Measurements from ENCODE around the gene RC3H1.
A peak's percentile ranks its signal among the peaks of the same experiment; 100 is the strongest.
"Not testable (repeated sequence)": the region's sequence is repeated elsewhere in the genome, so short reads cannot be mapped to it uniquely, and the experiment has no call there.

Gene RC3H1

DNA sequence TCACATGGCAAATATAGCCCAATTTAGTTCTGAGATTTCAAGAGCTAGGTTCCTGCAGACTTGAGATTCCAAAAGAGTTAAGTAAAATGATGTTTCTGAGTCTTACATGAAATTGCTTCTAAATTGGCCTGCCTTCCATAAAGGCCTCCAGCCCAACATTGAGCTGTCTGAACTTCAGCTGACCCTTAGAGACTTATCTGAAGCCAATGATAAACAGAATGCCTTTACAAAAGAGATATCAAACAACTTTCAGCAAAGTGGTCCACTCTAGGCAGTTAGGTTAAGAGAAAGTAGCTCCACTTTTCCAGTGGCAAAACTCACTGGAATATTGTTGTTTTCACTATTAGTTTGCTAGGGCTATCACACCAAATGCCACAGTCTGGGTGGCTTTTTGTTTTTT is 6.3 kb upstream of the RC3H1 start:
- DNase-seq (ENCODE audit: low spot score): no peak

DNA sequence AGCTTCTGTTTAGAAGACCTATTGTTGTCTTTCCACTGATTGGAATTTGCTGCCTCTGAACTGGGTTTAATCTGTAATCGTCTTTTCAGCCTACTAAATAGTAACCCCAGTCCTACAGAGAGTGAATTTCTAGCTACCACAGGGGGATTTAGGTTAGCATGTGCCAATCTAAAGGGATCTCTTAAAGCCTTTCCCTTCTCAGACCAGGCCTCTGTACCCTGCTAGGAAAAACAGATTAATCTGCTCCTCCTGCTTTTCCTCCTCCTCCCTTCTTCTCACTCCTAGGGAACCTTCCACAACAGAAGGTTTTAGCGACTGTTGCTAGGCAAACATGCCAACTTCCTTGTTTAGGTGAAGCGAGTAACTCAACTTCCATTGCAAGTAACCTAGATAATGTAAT is 1.3 kb upstream of the RC3H1 start:
- DNase-seq (ENCODE audit: low spot score): no peak

GRCh38 chr1:174022976-174023277 is 770 bp upstream of the RC3H1 start:
- DNase-seq (ENCODE audit: low spot score): no peak

DNA sequence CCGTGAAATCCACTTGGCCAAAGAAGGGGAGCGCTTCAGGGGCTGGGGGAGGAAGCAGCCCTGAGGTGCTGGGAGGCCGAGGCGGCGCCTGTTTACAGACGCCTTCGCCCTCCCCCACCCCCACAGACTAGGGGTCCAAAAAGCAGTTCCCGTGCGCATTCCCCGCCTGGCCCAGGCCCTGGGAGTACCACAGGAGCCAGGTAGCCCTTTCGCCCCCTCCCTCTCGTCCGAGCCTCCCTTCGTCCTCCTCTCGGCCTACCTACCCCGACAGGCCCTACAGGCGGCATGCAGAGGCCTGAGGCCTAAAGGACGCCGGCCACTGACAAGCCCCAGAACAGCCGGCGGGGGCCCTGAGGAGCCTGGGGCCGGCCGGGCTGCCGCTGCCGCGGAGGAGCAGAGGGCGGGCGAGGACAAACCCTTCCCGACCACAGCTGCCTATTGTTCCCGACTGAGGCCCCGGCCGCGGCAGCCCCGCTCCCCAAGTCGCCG is 522 bp downstream of the RC3H1 start:
- DNase-seq (ENCODE audit: low spot score): peak; percentile 64

- no peak for DNase-seq (ENCODE audit: low spot score)
Observed at GRCh38 chr1:174018565-174018964, 3.6 kb downstream of the RC3H1 start.

GRCh38 chr1:174017231-174017970 is 4.8 kb downstream of the RC3H1 start:
- peak; percentile 11 for DNase-seq (ENCODE audit: low spot score)

DNA sequence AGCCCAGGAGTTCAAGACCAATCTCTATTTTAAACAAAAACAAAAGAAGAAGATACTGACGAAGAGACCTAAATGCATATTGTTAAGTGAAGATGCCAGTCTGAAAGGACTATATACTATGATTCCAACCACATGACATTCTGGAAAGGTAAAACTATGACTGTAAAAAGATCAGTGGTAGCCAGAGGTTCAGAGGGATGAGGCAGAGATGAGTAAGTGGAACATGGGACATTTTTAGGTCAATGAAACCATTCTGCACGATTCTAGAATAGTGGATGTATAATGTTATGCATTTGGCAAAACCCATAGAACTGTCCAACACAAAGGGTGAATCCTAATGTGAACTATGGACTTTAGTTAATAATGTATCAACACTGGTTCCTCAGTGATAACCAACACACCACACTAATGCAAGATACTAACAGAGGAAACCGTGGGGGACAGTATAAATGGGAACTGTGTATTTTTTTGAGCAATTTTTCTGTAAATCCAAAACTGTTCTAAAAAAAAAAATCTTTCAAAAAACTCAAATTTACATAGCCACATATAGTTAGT is 8.2 kb downstream of the RC3H1 start:
- no peak for DNase-seq (ENCODE audit: low spot score)

DNA sequence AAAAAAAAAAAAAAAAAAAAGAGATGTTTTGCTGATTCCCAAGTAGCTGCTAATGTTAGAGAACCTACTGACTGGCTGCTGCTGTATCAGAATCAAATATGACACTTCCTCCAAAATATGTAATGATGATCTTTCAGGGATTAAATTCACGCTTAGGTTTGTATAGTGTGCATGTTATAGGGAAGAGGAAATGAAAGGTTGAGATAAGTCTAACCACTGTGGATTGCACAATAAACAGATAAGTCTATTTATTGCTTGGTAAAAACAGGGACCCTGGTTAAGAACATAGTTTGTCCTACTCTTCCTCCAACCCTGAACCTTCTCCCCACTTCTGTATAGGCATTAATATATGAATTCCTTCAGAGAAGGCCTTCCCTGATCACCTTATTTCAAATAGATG is 13.2 kb downstream of the RC3H1 start:
- no peak for DNase-seq (ENCODE audit: low spot score)

- no peak for DNase-seq (ENCODE audit: low spot score)
Observed at GRCh38 chr1:174008269-174008668, 13.9 kb downstream of the RC3H1 start.

- peak; percentile 10 for DNase-seq (ENCODE audit: low spot score)
Observed at GRCh38 chr1:174007851-174008250, 14.3 kb downstream of the RC3H1 start.

DNA sequence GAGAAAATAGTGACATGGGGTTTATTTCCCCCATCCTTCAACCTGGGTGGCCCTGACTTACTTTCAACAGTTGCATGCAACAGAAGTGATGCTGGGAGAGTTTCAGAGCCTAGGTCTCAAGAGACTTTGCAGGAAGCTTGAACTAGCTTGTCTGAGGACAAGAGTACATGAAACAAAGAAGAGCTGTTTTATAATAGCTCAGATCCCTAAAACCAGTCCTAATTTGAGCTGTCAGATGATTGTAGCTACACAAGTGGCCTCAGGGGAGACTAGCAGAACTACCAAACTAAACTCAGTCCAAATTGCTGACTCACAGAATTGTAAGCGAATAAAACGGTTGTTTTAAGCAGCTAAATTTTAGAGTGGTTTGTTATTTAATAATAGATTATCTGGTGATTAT is 17.1 kb downstream of the RC3H1 start:
- peak; percentile 56 for DNase-seq (ENCODE audit: low spot score)

DNA sequence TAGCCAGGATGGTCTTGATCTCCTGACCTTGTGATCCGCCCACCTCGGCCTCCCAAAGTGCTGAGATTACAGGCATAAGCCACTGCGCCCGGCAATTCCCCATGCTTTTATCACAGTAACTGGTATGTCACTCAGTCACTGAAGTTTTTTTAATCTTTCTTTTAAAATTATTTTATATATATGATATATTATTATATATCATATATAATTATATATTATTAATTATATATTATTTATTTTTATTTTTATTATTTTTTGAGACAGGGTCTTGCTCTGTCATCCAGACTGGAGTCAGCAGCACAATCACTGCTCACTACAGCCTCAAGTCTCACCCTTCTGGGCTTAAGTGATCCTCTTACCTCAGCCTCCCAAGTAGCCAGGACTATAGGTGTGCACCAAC is 18.3 kb downstream of the RC3H1 start:
- DNase-seq (ENCODE audit: low spot score): no peak

- no peak for DNase-seq (ENCODE audit: low spot score)
Observed at GRCh38 chr1:174001573-174001972, 20.6 kb downstream of the RC3H1 start.

DNA sequence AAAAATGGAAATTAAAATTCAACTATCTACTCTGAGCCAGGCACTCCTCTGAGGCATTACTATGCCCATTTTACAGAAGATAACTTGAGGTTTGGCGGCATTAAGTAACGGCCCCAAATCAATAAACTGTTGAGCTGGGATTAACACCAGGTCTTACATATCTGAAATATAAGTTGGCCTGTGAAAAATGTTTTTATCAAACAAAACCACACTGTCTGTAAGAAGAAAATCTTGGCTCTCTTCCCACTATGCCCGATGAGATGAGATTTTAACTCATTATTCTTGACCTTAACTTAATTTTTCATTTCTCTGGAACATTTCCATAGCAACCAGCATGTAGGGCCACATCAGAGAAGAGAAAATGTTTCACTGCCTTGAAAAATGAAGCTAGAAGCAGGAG is 21.8 kb downstream of the RC3H1 start:
- no peak for DNase-seq (ENCODE audit: low spot score)

DNA sequence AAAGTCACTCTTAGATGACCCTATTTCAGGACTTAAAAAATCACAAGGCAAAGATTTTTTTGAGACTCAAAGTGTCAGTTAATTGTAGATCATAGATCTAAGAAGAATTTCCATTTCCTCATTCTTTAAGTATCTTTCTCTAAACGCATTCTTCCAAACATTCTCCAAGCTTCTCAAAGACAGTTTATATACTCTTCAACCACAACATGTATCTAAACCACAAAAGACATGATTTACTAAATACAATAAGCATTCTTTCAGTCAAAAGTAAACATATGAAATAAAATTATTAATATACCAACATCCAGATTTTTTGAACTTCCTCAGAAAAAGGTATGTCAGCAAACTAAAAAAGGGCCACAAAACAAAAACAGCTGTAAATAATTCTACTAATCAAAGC is 24.4 kb downstream of the RC3H1 start:
- peak; percentile 23 for DNase-seq (ENCODE audit: low spot score)

DNA sequence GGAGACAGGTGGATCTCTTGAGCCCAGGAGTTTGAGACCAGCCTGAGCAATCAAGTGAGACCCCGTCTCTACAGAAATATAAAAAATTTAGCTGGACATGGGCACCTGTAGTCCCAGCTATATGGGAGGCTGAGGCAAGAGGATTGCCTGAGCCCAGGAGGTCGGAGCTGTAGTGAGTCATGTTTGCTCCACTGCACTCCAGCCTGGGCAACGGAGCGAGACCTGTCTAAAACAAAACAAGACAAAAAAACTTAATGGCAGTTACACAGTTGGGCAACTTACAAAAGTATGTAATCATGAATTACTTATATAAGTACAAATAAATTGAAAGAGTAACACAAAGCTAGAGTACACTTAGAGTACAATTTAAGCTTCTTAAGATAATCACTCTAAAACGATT is 25.2 kb downstream of the RC3H1 start:
- DNase-seq (ENCODE audit: low spot score): no peak

DNA sequence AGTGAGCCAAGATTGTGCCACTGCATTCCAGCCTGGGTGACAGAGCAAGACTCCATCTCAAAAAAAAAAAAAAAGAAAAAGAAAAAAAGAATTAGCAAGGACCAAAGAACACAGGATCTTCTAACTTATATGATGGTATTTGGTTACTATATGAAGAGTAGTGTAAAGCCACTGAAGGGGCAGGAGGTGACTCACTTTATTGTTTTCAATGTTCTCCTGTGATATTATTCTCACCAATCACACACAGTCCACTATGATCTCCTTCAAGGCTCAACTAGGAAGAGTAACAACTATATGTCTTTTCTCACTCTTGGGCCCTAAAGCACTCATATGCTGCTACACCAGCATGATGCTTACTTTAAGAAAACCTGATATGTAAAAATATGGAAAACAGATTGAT is 26.7 kb downstream of the RC3H1 start:
- DNase-seq (ENCODE audit: low spot score): no peak

- not testable (repeated sequence) for DNase-seq (ENCODE audit: low spot score)
Observed at GRCh38 chr1:173993948-173994347, 28.2 kb downstream of the RC3H1 start.

GRCh38 chr1:173988068-173988467 is 34.1 kb downstream of the RC3H1 start:
- DNase-seq (ENCODE audit: low spot score): no peak

GRCh38 chr1:173986951-173987350 is 35.2 kb downstream of the RC3H1 start:
- no peak for DNase-seq (ENCODE audit: low spot score)

DNA sequence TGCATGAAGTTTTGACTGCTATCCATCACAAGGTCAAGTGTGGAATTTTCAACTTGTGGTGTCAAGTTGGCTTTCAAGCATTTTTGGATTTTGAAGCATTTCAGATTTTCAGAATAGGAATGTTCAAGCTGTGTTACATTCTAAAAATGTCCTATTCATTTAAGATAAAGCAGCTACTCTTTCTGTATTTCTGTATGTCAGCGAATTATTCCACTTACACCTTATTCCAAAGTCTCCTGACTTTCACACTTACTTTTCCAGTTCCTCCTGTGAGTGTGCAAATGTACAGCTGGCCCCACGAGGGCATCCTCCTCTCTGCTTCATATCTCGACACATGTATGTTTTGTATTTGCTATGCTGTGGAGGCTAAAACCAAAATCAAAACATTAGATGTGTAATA is 51.9 kb downstream of the RC3H1 start:
- DNase-seq (ENCODE audit: low spot score): no peak

GRCh38 chr1:173965896-173966295 is 56.3 kb downstream of the RC3H1 start:
- DNase-seq (ENCODE audit: low spot score): not testable (repeated sequence)

DNA sequence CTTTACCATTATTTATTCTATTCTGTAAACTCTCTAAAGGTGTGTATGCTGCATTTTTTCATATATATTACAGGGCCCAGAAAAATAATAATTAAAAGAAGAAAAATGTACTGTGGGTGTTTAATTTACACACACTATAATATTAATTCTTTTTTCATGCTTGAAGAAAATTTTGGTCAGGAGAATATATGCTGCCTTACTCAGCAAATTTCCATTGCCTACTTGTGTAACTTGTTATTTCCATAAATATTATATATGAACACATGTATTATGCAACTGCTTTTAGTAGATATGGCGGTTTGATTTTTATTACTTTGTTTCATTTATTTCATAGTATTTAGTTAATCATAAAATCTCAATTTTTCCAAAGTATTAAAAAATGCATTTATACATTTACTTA is 58.7 kb downstream of the RC3H1 start:
- DNase-seq (ENCODE audit: low spot score): no peak

DNA sequence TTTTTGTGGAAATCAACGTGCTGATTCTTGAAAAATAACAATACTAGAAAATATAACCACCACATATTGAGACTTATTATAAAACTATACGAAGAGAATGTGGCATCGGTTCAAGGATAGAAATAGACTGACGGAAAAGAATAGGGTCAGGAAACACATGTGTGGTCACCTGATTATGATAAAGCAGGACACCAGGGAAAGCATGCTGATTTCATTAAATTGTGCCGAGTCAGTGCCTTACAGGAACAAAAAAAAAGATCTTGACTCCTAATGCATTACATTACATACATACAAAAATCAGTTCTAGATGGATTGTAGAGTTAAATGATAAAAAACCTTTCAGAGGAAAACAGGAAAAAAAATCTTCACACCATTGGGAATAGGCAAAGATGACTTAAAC is 61.5 kb downstream of the RC3H1 start:
- DNase-seq (ENCODE audit: low spot score): no peak

All from GM03348 (cell line).